MM.1S (cell line): ENCODE data around the gene TMPRSS3.
A peak's percentile ranks its signal among the peaks of the same experiment; 100 is the strongest.

Experiments
- DNase-seq: peaks from one replicate; pipeline ENCODE4 v3.0.0-alpha.2; 2015
- H2AFZ ChIP-seq: fragments of 300-600 bp; sonication (generic); 2 replicates; pipeline ENCODE4 v1.6.0; 2016; ENCODE audit warnings: antibody characterized with exemption, low read length
- H3F3A ChIP-seq: fragments of 300-600 bp; sonication (generic); 2 replicates; pipeline ENCODE4 v1.6.1; 2016; ENCODE audit warnings: mild to moderate bottlenecking, antibody characterized with exemption, low read length, moderate library complexity, mixed read lengths; ENCODE audit not compliant: insufficient read depth
- H3K27ac ChIP-seq: fragments of 300-600 bp; sonication (generic); 2 replicates; pipeline ENCODE4 v1.5.1; 2016; ENCODE audit warnings: mild to moderate bottlenecking, low read length
- H3K27me3 ChIP-seq: fragments of 300-600 bp; sonication (generic); replicated peaks from 2 replicates; pipeline ENCODE4 v1.6.0; 2016; ENCODE audit warnings: low read length; ENCODE audit not compliant: insufficient read depth
- H3K36me3 ChIP-seq: fragments of 300-600 bp; sonication (generic); replicated peaks from 2 replicates; pipeline ENCODE4 v1.6.1; 2016; ENCODE audit warnings: mild to moderate bottlenecking, low read length, mixed read lengths; ENCODE audit not compliant: insufficient read depth
- H3K4me1 ChIP-seq: fragments of 300-600 bp; sonication (generic); 2 replicates; pipeline ENCODE4 v1.6.1; 2016; ENCODE audit warnings: low read length, mixed read lengths
- H3K4me2 ChIP-seq: fragments of 300-600 bp; sonication (generic); 2 replicates; pipeline ENCODE4 v1.6.0; 2016; ENCODE audit warnings: low read depth, low read length
- H3K4me3 ChIP-seq: fragments of 300-600 bp; sonication (generic); 2 replicates; pipeline ENCODE4 v1.5.1; 2016; ENCODE audit warnings: low read length, mixed read lengths
- H3K79me2 ChIP-seq: fragments of 300-600 bp; sonication (generic); 2 replicates; pipeline ENCODE4 v1.6.1; 2016; ENCODE audit warnings: mixed run types, low read length, mixed read lengths
- H3K9ac ChIP-seq: fragments of 300-600 bp; sonication (generic); 2 replicates; pipeline ENCODE4 v1.6.1; 2016; ENCODE audit warnings: low read length, mixed read lengths
- H3K9me2 ChIP-seq: fragments of 300-600 bp; sonication (generic); replicated peaks from 2 replicates; pipeline ENCODE4 v1.6.1; 2016; ENCODE audit warnings: mild to moderate bottlenecking, low read length, mixed read lengths; ENCODE audit not compliant: insufficient read depth
- H3K9me3 ChIP-seq: fragments of 300-600 bp; sonication (generic); replicated peaks from 2 replicates; pipeline ENCODE4 v1.6.1; 2016; ENCODE audit warnings: mild to moderate bottlenecking, low read length, mixed read lengths; ENCODE audit not compliant: insufficient read depth
- H4K20me1 ChIP-seq: fragments of 300-600 bp; sonication (generic); 2 replicates; pipeline ENCODE4 v1.6.1; 2016; ENCODE audit warnings: mild to moderate bottlenecking, low read length, moderate library complexity, mixed read lengths; ENCODE audit not compliant: insufficient read depth
- CTCF ChIP-seq: fragments of 300-600 bp; sonication (generic); IDR thresholded peaks from 2 replicates; pipeline ENCODE4 v1.5.1; 2016; ENCODE audit warnings: antibody characterized with exemption, low read length, mixed read lengths
- EZH2 ChIP-seq: fragments of 300-600 bp; sonication (generic); optimal IDR thresholded peaks from 2 replicates; pipeline ENCODE3; 2017; ENCODE audit warnings: low read depth, mild to moderate bottlenecking, antibody characterized with exemption, low read length, mixed read lengths
- EZH2phosphoT487 ChIP-seq: fragments of 300-600 bp; sonication (generic); IDR thresholded peaks from 2 replicates; pipeline ENCODE4 v1.6.1; 2018; ENCODE audit warnings: antibody characterized with exemption, low read length

TMPRSS3 gene

GRCh38 chr21:42424914-42425541, 29.2 kb upstream of the TMPRSS3 start:
- H3K9ac ChIP-seq: no peak overlapping the region

GRCh38 chr21:42423685-42424084, 27.8 kb upstream of the TMPRSS3 start:
- Histone ChIP-seq H4K20me1 (no peaks in the 10 kb centered on the region), H3K27me3 (peaks cover 100% of the 10 kb centered on the region), H3K9me3 (no peaks in the 10 kb centered on the region), H3K4me1 (no peaks in the 10 kb centered on the region), H3K27ac (no peak overlapping the region), H3K36me3 (no peaks in the 10 kb centered on the region), H3K9me2 (no peaks in the 10 kb centered on the region), H3K79me2 (no peaks in the 10 kb centered on the region), H3K9ac (no peak overlapping the region), H3F3A (no peaks in the 10 kb centered on the region), H3K4me2 (no peak overlapping the region), H2AFZ (no peak overlapping the region), H3K4me3 (no peak overlapping the region)
- no peak for DNase-seq
- TF ChIP-seq EZH2phosphoT487 (no peak), CTCF (no peak), EZH2 (no peak)

More at GRCh38 chr21:42424914-42425541, 29.2 kb upstream of the TMPRSS3 start:
- Histone ChIP-seq H3K27ac (no peak overlapping the region), H2AFZ (no peak overlapping the region), H3K27me3 (peaks cover 100% of the 10 kb centered on the region), H3K36me3 (no peaks in the 10 kb centered on the region), H3K9me3 (no peaks in the 10 kb centered on the region), H3K4me3 (no peak overlapping the region), H3K4me2 (no peak overlapping the region), H3K79me2 (no peaks in the 10 kb centered on the region), H3K9me2 (no peaks in the 10 kb centered on the region), H4K20me1 (no peaks in the 10 kb centered on the region), H3K4me1 (no peaks in the 10 kb centered on the region), H3F3A (no peaks in the 10 kb centered on the region)
- peak; percentile 32 for DNase-seq
- TF ChIP-seq CTCF: no peak
- TF ChIP-seq EZH2: no peak
- no peak for TF ChIP-seq EZH2phosphoT487

- no peaks in the 10 kb centered on the region for H3K4me1 ChIP-seq
- DNase-seq: peak; percentile 36
- H3K79me2 ChIP-seq: no peaks in the 10 kb centered on the region
- H3K9me2 ChIP-seq: no peaks in the 10 kb centered on the region
- no peaks in the 10 kb centered on the region for H3F3A ChIP-seq
- H3K4me3 ChIP-seq: no peak overlapping the region
- H3K36me3 ChIP-seq: no peaks in the 10 kb centered on the region
- no peaks in the 10 kb centered on the region for H4K20me1 ChIP-seq
- no peak overlapping the region for H3K27ac ChIP-seq
- no peak overlapping the region for H3K9ac ChIP-seq
- no peak overlapping the region for H3K4me2 ChIP-seq
- H3K27me3 ChIP-seq: peaks cover 100% of the 10 kb centered on the region
- no peak for TF ChIP-seq EZH2
- TF ChIP-seq CTCF: no peak
- TF ChIP-seq EZH2phosphoT487: no peak
- H3K9me3 ChIP-seq: no peaks in the 10 kb centered on the region
- no peak overlapping the region for H2AFZ ChIP-seq
Observed at GRCh38 chr21:42423197-42423675, 27.4 kb upstream of the TMPRSS3 start.
